Esophagus mucosa (tissue), 1 donor: ENCODE results near the gene PGM5. TPM values are rescaled to one million over a fixed set of nuclear protein-coding genes. Genes with fewer than 3 reads are reported as not detected.

Source experiments
- ATAC-seq: fragments of 200-7000 bp; cut with Tn5 transposase; one replicate; pipeline ENCODE4 v1.9.1; 2020
- total RNA-seq: library from RNA; stranded (reverse); gene quantifications from one replicate; pipeline ENCODE4 v1.2.4, GENCODE V29; 2023
- donor health status: DM: yes; HTN: yes; CAD: no.

PGM5 gene
- total RNA-seq, 1 donor from 2014 or later, result 4.1 TPM

DNA sequence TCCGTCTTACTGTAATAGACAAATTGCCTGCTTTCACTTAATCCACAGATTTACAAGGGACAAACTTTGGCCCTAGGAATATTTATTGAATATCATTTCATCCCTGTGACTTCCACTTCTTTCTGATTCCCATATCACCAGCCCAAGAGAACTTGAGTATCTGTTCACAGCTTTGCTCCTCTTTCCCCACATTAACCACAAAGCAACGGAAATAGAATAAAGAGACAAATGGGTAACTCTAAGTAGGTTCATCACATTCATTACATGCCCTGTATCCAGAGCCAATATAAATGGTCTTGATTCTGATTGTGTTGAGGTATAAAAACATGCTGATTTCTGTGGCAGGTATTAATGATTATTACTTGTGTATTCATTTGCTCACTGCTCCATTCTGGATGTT is 142.4 kb downstream of the PGM5 start:
- no peak for ATAC-seq

DNA sequence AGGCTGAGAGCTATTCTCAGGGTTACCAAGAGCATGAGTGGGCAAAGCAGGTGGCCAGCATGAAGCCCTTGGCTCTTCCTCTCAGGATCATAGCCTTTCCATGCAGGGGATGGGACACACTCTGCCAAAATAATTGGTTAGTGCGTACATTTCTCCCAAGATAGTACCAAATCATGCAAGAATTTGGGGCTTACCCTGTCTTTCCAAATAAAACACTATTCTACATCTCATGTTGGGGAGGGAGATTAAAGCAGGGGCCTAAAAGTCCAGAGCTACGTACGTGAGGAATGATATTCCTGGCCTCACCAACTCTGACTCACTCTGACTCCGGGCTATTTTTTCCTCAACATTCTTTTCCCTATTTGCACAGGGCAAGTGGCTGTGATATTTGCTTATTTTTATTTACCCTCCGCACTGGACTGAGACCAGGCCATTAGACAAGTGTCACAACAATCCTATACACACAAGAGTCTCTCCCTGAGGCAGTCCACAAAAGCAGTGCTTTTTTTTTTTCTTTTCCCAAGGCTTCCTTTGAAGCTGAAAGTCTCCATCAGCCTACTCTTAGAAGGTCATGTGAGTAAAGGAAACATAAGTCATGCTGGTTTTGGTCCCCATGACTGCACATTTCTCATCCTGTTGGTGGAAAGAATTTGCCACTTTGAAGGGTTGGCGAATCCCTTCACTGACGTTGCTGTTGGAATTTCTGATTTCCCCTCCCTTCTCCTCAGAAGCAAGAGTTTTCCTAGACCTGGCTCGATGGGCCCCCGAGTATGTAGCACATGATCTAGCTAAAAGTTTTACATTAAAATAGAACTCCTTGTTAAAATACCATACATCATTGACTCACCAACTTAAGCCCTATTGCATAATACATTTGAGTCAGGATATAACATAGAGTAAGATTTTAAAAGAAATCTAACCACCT is 144.3 kb downstream of the PGM5 start:
- peak; percentile 43 for ATAC-seq

DNA sequence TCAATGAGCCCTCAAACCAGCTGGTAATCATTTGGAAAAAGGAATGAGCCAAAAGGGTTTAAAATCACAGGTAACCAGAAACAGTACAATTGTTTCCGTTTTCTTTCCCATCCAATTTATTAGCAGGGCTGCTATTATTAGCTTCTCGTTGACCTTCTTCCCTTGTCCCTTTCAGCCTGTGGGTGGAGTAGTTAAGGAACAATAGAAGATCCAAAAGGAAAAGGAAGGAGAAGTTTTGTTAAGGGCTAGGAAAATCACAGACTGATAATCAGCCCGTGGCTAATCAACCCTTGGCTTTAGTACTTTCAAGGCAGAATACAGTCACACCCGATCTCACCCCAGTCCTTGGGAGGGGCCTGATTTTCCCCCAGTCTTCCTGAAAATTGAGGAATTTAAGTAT is 145.9 kb downstream of the PGM5 start:
- ATAC-seq, result no peak

DNA sequence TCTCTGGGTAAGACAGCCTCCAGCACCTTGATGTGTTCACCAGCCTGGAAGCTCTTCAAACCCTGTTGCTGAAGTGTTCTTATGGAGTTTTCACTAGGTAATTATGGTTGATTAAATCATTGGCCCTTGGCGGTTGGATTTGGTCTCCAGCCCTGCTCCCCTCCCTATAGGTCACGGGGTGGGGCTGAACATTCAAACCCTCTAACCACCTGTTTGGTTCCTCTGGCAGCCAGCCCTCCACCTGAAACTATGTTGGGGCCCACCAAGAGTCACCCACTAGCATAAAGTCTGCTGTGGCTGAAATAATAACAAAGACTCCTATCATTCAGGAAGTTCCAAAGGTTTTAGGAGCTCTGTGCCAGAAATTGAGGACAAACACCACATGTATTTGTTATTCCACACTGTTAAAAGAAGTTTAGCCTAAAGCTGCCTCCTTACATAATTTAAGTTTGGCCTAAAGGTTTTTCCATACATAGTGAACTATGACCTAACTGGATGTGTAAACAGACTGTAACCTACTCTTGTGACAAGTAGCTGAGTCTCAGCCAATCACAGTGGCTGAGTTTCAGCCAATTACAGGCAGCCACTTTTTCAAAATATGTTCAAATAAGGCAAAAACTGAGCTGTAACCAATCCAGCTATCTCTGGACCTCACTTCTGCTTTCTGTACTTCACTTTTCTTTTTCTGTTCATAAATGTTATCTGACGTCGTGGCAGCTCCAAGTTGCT is 149.4 kb downstream of the PGM5 start:
- no peak for ATAC-seq

DNA sequence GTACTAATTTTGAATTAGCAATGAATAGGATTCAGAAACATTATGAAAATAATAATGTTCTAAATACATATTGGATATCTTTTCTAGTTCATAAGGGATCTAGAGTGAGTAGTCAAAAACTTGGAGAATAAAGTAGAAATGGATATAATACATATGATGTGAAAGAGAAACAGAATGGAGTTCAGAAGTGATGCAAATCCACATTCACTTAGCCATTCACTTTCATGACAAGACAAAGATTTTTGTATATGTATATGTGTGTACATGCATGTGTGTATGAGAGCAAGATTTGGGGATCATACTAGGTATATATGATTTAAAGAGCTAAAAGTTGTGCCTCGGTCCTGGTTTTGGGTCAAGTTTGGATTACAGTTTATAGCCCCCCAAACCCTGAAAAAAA is 150.1 kb downstream of the PGM5 start:
- no peak for ATAC-seq

DNA sequence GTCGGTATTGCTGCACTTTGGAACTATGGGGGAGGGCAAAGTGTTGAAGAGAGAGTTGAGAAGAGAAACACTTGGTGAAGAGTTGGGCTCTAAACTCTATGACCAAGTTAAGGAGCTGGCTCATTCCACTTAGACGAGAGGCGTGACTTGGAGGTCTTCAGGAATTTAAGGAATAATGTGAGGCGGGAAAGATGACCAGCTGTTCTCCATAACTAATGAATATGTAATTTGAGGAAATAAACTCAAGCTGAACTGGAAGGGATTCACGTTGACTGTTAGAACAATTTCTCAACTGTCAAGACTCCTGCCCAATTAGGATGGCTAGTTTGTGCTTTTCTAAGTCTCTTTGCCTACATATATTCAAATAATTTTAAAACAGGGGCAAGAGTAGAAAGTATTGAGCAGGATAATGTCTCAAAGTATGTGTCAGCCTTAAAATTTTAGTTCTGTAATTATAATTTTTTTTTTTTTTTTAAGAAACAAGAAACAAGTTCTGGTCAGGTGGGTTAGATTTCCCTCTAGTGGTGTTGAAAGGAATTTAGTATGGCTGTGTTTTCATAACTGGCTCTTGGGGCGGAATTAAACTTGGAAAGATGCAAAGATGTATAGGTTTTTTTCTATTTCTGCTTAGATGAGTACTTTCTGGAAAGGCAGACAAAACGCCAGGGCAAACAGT is 150.9 kb downstream of the PGM5 start:
- ATAC-seq, result no peak

DNA sequence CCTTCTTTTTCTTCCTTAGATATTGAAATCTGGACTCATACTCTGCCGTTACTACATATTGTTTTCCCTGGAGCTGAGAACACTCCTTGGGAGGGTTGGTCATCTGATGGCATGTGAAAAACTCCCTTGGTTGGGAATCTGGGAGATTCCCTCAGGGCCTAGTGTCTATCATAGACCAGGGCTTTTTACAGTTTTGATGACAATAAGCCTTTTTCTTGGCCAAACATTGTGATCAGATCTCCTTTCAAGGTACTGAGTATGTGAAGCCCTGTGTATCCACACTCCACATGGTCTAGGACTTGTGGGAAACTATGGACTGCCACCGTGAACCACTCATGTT is 151.4 kb downstream of the PGM5 start:
- no peak for ATAC-seq

DNA sequence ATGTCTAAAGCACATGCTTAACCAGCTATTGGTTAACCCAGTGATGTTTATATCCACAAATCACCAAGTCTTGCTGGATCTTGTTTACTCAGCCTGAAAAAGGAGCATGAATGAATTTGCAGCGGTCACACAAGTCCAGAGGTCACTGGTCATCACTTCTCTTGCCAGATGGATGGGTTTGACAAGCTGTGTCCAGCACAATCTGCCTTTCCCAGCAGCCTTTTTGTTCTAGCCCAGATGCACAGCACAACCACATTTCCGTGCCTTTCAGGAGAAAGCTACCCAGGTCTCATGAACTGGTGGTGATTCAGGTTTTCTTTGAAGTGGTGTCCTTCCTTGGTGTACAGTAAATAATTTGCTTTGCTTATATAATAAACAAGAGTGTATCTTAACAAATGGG is 152.1 kb downstream of the PGM5 start:
- no peak for ATAC-seq

DNA sequence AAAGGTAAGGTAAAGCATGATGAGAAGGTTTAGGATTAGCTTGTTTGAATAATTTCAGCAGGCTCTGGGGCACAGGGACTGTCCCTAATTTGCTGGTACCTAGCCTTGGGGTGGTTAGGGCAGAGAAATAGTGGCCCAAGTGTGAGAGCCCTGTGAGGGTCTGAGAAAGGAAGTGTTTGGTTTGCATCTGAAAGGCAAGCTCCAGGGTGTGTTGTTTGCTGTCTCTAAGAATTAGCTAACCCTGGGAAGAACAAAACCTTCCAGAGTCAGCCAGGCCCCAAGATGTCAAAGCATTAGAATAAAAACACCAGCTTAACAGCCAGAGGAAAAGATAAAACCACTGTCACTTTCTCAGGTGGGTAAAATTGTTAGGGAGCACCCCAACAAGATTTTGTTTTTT is 153.3 kb downstream of the PGM5 start:
- ATAC-seq, result no peak

DNA sequence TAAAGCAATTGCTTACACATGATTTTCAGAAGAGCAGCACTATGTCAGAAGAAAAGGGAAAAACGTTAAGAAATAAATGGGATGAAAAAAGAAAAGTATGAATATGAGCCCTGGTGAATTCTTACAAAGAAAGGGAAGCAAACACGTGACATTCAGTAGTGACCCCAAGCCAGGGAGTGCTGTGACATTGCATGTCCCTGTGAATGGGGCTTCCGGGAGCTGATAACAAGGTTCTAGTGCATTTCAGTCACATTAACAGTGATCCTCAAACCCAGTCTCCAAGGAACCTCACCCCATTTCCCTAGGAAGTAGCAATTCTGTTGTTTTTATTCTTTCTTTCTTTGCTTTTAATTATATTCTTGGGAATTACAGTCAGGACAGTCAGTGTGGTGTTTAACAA is 157.0 kb downstream of the PGM5 start:
- no peak for ATAC-seq

DNA sequence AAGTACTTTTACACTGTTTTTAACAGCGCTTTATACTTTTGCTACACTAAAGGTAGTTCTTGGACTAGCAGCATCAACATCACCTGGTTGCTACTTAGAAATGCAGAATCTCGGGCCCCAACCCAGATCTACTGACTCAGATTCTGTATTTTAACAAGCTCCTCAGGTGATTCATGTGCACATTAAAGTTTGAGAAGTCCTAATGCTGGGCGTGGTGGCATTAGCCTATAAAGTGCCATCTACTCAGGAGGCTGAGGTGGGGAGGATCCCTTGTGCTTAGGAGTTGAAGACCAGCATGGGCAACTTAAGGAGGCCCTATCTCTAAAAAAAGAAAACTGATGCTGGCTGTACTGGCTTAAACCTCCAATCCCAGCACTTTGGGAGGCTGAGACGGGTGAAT is 157.6 kb downstream of the PGM5 start:
- no peak for ATAC-seq

DNA sequence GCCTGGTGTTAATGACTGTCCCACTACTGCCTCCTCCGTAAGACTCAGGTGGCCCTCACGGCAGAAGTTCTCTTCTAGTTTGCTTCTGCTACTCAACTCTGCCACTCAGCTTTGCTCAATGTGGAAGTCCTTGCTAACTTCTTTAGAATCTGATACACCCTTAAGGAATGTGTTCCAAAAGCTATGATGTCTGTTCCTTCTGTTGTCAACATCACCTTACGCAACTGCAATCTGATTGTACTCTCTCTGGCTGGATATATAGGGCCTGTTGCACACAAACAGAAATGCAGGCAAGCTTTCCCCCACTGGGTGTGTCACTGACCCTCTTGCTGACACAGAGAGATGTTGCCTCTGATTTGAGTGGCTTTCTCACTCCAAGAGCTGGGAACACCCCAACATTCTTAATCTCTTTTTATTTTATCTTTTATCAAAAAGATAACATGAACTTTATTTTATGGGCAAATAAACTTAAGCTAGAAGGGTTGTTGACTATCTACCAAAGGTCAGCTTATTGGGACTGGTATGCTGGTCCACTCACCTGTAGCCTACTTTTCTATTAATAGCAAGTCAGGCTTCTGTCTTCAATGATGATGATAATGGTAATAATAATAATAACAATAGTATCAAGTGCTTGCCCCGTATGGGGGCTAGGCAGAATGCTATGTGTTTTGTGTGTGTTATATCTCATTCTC is 159.1 kb downstream of the PGM5 start:
- peak; percentile 58 for ATAC-seq

DNA sequence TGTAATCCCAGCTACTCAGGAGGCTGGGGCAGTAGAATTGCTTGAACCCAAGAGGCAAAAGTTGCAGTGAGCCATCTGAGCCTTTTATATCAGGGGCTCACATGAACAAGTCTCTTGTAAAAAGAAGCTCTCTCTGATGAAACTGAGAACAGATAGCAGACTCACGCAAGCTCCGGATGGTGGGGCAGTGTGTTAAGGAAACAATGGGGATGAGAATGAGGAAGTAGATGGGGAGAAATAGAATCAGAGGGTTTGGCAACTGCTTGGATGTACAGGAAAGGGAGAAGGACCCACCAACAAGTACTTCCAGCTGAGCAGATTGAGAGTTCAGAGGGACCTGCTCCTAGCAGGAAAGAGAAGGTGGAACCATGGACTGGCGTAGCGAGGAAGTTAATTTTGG is 165.7 kb downstream of the PGM5 start:
- ATAC-seq, result no peak

DNA sequence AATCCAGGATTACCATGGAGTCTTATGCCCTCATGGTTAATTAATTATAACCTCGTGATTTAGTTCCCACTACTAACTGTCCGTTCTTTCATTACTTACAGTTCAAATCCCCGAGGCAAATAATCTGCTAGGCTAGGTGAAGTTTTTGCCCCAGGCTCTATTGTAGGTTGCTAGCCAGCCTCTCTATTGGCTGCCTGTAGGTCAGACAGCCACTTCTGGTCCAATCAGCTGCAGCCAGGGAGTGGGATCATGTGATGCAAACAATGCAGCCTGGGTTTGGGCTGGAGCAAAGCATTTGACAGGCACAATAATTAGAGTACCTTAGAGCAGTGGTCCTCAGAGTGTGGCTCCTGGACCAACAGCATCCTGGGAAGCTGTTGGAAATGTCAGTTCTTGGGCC is 166.5 kb downstream of the PGM5 start:
- ATAC-seq, result peak; percentile 70

DNA sequence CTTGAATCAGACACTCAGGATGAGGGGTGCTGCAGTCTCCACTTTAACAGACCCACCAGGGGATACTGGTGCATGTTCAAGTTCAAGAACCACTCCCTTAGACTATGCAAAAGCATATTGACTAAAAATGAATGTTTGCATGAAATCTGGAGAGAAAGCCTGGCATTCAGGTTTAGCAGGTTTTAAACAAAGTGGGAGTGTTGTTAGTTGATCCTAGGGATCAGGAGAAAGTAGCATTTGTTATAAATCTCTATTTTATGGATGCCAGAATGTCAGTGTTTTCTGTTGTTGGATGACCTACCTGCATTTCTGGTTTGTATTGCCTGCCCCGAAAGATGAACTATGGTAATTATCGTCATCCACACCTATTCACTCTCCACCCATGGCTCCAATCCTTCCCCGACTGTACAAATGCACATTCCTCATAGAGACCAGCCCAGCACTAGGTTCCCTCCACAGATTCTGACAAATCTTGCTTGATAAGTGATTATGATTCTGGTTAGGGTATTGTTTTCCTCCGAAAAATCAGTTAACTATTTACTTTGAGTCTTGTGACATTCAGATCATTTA is 167.0 kb downstream of the PGM5 start:
- ATAC-seq, result peak; percentile 78

DNA sequence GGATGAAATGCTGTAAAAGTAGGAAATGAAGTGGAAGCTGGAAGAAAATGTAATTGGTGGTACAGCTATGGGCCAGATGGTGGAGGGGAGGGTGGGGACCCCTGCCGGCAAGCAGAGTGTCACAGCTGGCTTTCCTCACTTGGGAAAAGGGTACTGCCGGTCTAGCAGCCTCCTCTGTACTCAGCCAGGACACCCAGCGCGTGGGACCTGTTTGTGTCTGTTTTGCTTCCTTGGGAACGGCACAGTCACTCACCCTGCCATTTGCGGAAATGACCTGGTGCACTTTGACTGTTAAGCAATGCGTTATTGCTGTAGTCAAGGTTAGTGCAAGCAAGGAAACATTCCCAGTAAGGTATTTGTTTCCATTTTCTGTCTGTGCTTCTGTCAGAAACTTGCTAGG is 174.2 kb downstream of the PGM5 start:
- ATAC-seq, result peak; percentile 36

DNA sequence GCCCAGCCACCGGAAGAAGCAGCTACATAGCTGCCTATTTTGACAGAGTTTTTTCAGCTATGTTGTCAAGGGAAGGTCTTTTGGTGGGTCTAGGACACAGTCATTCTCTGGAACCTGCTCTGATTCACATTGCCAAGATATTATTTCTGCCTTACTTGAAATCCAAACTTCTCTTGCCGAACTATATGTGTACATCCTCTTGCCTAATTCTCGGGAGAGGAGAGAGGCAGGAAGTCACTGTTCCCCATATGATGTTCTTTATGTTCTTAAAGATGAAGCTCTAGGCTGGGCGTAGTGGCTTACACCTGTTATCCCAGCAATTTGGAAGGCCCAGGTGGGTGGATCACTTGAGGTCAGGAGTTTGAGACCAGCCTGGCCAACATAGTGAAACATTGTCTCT is 175.7 kb downstream of the PGM5 start:
- no peak for ATAC-seq

DNA sequence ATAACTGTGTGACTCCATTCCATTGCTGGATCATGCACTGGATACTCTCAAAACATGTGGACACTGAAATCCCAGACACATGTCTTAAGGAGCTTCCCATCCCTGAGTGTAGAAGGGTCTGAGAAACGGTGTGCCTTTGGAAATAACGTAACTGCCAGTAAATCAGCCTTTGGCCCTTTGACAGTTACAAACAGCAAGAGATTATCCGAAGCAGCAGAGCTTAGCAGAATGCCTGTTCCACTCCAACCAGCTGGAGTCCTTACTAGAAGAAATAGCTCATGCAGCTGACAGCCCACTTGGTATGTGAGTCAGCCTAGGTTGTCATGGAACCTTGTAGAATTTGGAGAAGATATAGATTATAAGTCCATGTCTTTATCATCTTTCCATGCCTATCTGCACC is 177.3 kb downstream of the PGM5 start:
- no peak for ATAC-seq

DNA sequence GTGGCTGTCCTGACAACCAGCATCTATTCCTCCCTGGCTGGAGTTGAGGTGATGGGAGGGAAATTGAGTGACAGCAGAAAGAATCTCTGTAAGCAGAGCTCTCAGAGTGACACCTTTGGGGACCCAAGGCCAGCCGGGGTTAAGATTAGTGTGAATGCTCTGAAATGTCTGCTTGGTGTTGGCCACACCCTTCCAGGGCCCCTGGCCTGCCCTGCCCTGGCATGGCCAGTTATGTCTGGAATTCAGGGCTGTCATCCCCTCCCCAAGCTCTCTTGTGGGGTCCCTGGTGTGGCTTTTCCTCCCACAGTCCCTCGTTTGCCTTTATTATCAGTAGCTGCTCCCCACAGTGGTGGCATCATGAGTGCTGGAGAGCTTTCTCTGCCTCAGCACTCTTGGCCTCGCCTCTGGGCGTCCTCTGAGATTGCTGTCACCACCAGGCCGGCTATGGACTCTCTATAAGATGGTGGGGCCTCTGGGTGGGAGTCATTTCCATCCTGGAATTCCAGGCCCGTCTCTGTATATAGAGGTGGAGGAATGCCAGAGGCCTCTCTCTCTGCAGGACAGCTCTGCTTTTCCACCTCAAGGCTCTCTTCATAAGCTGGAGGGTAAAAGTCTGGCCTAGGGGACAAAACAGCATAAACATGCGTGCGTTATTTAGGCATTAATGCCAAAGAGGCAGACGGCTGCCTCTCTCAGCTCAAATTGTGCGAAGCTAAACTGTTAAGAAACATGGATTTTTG is 180.6 kb downstream of the PGM5 start:
- no peak for ATAC-seq

DNA sequence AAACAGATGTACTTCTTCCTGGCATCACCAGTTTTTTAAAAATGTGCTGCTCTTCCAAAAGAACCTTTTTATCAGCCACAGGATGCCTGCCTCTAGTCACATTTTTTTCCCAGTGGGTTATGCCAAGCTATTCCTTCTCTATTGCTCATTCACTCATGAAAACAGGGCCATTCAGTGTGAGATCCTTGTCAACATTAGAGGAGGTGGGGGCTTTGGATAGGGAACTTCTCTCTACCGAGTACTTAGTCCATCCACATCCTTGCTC is 181.1 kb downstream of the PGM5 start:
- no peak for ATAC-seq

DNA sequence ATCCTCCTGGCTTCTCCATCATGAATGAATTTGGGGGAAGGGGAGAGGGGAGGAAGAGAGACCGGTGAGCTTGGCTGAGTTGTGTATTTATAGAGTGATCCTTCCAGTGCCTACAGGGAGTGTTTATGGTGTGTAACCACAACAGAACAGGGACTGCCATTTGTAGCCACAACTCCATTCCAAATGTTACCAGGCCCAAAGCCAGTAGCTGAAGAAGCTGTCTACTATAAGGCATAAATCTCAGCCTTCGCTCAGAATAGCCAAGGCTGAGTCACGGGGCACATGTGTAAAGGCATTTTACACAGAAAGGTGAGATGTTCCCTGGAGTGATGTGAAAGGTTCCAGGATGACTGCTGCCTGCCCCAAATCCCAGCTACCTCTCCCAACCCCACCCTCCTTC is 181.8 kb downstream of the PGM5 start:
- no peak for ATAC-seq
